Spinal cord (tissue), 10 donors: ENCODE results near the gene CDAN1. TPM values are rescaled to one million over a fixed set of nuclear protein-coding genes. Genes with fewer than 3 reads are reported as not detected.
A peak's percentile ranks its signal among the peaks of the same experiment; 100 is the strongest.

ENCODE experiments used
- DNase-seq, 6 donors: peaks; one replicate each; pipeline versions ENCODE4 v3.0.0 to v3.0.0-alpha.2; 2013 to 2015; ENCODE audit warnings: low spot score in 6 of 6, low read depth in 4 of 6
- H3K27ac ChIP-seq: one replicate; pipeline ENCODE4 v1.5.1; 2013; ENCODE audit warnings: low read depth, low read length, control low read depth
- H3K27me3 ChIP-seq: one replicate; pipeline ENCODE4 v1.6.1; 2013; ENCODE audit warnings: low read length; ENCODE audit not compliant: control insufficient read depth, insufficient read depth
- H3K36me3 ChIP-seq: one replicate; pipeline ENCODE4 v1.6.1; 2013; ENCODE audit warnings: low read length; ENCODE audit not compliant: control insufficient read depth, insufficient read depth
- H3K4me1 ChIP-seq: one replicate; pipeline ENCODE4 v1.6.1; 2013; ENCODE audit warnings: low read length; ENCODE audit not compliant: control insufficient read depth, insufficient read depth
- H3K4me3 ChIP-seq: one replicate; pipeline ENCODE4 v1.5.1; 2013; ENCODE audit warnings: low read depth, low read length, control low read depth
- H3K9me3 ChIP-seq: one replicate; pipeline ENCODE4 v1.6.1; 2013; ENCODE audit warnings: low read length; ENCODE audit not compliant: control insufficient read depth, insufficient read depth
- WGBS: methylation state at CpG from one replicate; pipeline ENCODE4 v1.1.5; 2013; ENCODE audit warnings: missing lambda C conversion rate; ENCODE audit not compliant: insufficient coverage; 5-methylcytosine and 5-hydroxymethylcytosine counted together
- polyA plus RNA-seq, 2 donors: library from polyadenylated mRNA; unstranded; fragments of 120-200 nt; gene quantifications; one replicate each; pipeline ENCODE4 v1.2.1, GENCODE V29; 2013; ENCODE audit not compliant: insufficient read length in 2 of 2
- total RNA-seq, 2 donors: library from RNA; depleted of rRNA in 1 of 2; stranded (reverse); fragments of 120-200 nt in 1 of 2; fragments of >200 nt in 1 of 2; gene quantifications; one replicate each; pipeline versions ENCODE4 v1.2.3 to v1.2.4, GENCODE V29; 2013 to 2014
- donor health status: healthy.

CDAN1 gene
- total and polyA plus RNA-seq, 4 donors: 9.9 to 23.1 (median 17.5) TPM

GRCh38 chr15:42728972-42729371 lies 8.0 kb downstream of the CDAN1 start:
- Histone ChIP-seq H3K27me3 (no peaks in the 10 kb centered on the region), H3K4me1 (peaks cover 13% of the 10 kb centered on the region), H3K27ac (no peak overlapping the region), H3K4me3 (no peak overlapping the region), H3K36me3 (peaks cover 93% of the 10 kb centered on the region), H3K9me3 (no peaks in the 10 kb centered on the region)
- DNase-seq: no peak
- WGBS: 100% methylated on average over 2 of the region's 14 CpGs

- no peak for DNase-seq
Observed at GRCh38 chr15:42728560-42728959, 8.4 kb downstream of the CDAN1 start.

GRCh38 chr15:42727750-42728381 lies 9.1 kb downstream of the CDAN1 start:
- H3K9me3 ChIP-seq: no peaks in the 10 kb centered on the region
- H3K4me3 ChIP-seq: no peak overlapping the region
- DNase-seq: no peak
- WGBS: 63% methylated on average over 12 of the region's 13 CpGs
- H3K27ac ChIP-seq: no peak overlapping the region
- H3K4me1 ChIP-seq: peaks cover 13% of the 10 kb centered on the region
- H3K36me3 ChIP-seq: peaks cover 89% of the 10 kb centered on the region
- no peaks in the 10 kb centered on the region for H3K27me3 ChIP-seq

More at GRCh38 chr15:42728560-42728959, 8.4 kb downstream of the CDAN1 start:
- Histone ChIP-seq H3K27me3 (no peaks in the 10 kb centered on the region), H3K36me3 (peaks cover 93% of the 10 kb centered on the region), H3K27ac (no peak overlapping the region), H3K4me3 (no peak overlapping the region), H3K4me1 (peaks cover 13% of the 10 kb centered on the region), H3K9me3 (no peaks in the 10 kb centered on the region)
- 93% methylated on average over 3 of the region's 5 CpGs for WGBS

GRCh38 chr15:42726114-42726513 lies 10.8 kb downstream of the CDAN1 start:
- 83% methylated on average over 11 of the region's 11 CpGs for WGBS
- no peak overlapping the region for H3K27ac ChIP-seq
- no peak for DNase-seq
- no peaks in the 10 kb centered on the region for H3K27me3 ChIP-seq
- H3K9me3 ChIP-seq: no peaks in the 10 kb centered on the region
- H3K36me3 ChIP-seq: peaks cover 80% of the 10 kb centered on the region
- H3K4me3 ChIP-seq: no peak overlapping the region
- H3K4me1 ChIP-seq: peaks cover 13% of the 10 kb centered on the region

- H3K9me3 ChIP-seq: no peaks in the 10 kb centered on the region
- DNase-seq: no peak
Observed at GRCh38 chr15:42725331-42725903, 11.5 kb downstream of the CDAN1 start.

GRCh38 chr15:42724276-42724675 lies 12.7 kb downstream of the CDAN1 start:
- Histone ChIP-seq H3K27ac (no peak overlapping the region), H3K27me3 (no peaks in the 10 kb centered on the region), H3K4me3 (no peak overlapping the region), H3K4me1 (peaks cover 13% of the 10 kb centered on the region), H3K36me3 (peaks cover 76% of the 10 kb centered on the region), H3K9me3 (no peaks in the 10 kb centered on the region)
- 100% methylated on average over 5 of the region's 6 CpGs for whole genome bisulfite sequencing
- no peak for DNase-seq

More at GRCh38 chr15:42725331-42725903, 11.5 kb downstream of the CDAN1 start:
- no peak overlapping the region for H3K27ac ChIP-seq
- H3K4me1 ChIP-seq: peaks cover 13% of the 10 kb centered on the region
- peaks cover 75% of the 10 kb centered on the region for H3K36me3 ChIP-seq
- 95% methylated on average over 10 of the region's 12 CpGs for WGBS
- no peak overlapping the region for H3K4me3 ChIP-seq
- H3K27me3 ChIP-seq: no peaks in the 10 kb centered on the region

GRCh38 chr15:42723068-42723467 lies 13.9 kb downstream of the CDAN1 start:
- H3K4me1 ChIP-seq: peaks cover 12% of the 10 kb centered on the region
- no CpG with 5 or more reads among the region's 4 CpGs for WGBS
- no peaks in the 10 kb centered on the region for H3K27me3 ChIP-seq
- H3K27ac ChIP-seq: no peak overlapping the region
- H3K36me3 ChIP-seq: peaks cover 76% of the 10 kb centered on the region
- no peak overlapping the region for H3K4me3 ChIP-seq
- H3K9me3 ChIP-seq: no peaks in the 10 kb centered on the region
- peak in 2 of 6 donors; percentile 17 to 28 for DNase-seq

- Histone ChIP-seq H3K27ac (no peak overlapping the region), H3K9me3 (no peaks in the 10 kb centered on the region), H3K4me1 (peaks cover 6% of the 10 kb centered on the region), H3K4me3 (no peak overlapping the region), H3K27me3 (no peaks in the 10 kb centered on the region), H3K36me3 (peaks cover 78% of the 10 kb centered on the region)
- 71% methylated on average over 2 of the region's 3 CpGs for WGBS
- no peak for DNase-seq
Observed at GRCh38 chr15:42721916-42722315, 15.0 kb downstream of the CDAN1 start.

- no peaks in the 10 kb centered on the region for H3K4me1 ChIP-seq
- peaks cover 76% of the 10 kb centered on the region for H3K36me3 ChIP-seq
- WGBS: 92% methylated on average over 4 of the region's 6 CpGs
- DNase-seq: no peak
- no peak overlapping the region for H3K27ac ChIP-seq
- H3K9me3 ChIP-seq: no peaks in the 10 kb centered on the region
- H3K4me3 ChIP-seq: no peak overlapping the region
- H3K27me3 ChIP-seq: no peaks in the 10 kb centered on the region
Observed at GRCh38 chr15:42721016-42721415, 15.9 kb downstream of the CDAN1 start.

GRCh38 chr15:42720071-42720470 lies 16.9 kb downstream of the CDAN1 start:
- Histone ChIP-seq H3K4me3 (no peak overlapping the region), H3K27me3 (no peaks in the 10 kb centered on the region), H3K36me3 (peaks cover 66% of the 10 kb centered on the region), H3K4me1 (no peaks in the 10 kb centered on the region), H3K27ac (no peak overlapping the region), H3K9me3 (no peaks in the 10 kb centered on the region)
- WGBS: 100% methylated on average over 1 of the region's 3 CpGs
- DNase-seq: no peak
